GM12801 (cell line): Measurements from ENCODE around the gene CFDP1.

Experiments
- TF ChIP-seq, protein P1 (sequence below): IDR thresholded peaks from one replicate; pipeline ENCODE4 v1.5.1; 2011; ENCODE audit warnings: control low read depth; ENCODE audit not compliant: insufficient read length; ENCODE audit errors: extremely low read depth

The CFDP1 gene

DNA sequence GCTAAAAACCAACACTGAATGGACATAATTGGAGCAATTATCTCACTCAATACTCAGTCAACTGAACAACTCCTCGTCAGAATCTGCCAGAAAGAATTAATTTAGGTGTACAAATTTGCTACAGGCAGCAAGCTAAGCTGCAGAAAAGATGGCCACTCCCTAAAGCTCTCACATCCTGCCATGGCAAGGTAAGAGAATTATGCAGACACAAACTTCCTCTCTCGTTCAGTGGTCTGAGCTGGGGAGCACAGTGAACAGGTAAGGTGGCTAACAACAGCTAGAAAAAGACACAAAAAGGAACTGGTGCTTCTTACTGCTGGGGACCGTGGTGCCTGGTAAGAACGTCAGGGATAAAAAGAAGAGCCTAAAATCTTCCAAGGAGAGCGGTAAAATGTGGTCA is 107.0 kb downstream of the CFDP1 start:
- TF ChIP-seq, protein P1, sequence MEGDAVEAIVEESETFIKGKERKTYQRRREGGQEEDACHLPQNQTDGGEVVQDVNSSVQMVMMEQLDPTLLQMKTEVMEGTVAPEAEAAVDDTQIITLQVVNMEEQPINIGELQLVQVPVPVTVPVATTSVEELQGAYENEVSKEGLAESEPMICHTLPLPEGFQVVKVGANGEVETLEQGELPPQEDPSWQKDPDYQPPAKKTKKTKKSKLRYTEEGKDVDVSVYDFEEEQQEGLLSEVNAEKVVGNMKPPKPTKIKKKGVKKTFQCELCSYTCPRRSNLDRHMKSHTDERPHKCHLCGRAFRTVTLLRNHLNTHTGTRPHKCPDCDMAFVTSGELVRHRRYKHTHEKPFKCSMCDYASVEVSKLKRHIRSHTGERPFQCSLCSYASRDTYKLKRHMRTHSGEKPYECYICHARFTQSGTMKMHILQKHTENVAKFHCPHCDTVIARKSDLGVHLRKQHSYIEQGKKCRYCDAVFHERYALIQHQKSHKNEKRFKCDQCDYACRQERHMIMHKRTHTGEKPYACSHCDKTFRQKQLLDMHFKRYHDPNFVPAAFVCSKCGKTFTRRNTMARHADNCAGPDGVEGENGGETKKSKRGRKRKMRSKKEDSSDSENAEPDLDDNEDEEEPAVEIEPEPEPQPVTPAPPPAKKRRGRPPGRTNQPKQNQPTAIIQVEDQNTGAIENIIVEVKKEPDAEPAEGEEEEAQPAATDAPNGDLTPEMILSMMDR = no peak

DNA sequence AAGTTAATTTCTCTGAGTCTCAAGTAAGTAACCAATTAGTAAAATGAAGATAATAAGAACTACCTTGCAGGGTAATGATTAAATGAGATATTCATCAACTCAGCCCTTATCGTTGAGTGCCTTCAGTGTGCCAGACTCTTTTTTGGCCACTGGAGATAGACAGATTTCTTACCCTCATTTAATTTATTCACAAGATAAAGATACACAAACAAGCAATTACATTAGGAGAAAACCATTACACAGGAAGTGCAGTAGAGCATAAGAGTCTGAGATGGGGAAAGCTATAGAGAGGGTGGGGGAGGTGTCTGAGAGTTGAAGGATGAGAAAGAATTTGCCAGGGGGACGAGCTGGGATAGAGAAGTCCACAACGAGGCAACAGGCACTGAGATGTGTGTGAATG is 109.4 kb downstream of the CFDP1 start:
- TF ChIP-seq, protein P1 = no peak

DNA sequence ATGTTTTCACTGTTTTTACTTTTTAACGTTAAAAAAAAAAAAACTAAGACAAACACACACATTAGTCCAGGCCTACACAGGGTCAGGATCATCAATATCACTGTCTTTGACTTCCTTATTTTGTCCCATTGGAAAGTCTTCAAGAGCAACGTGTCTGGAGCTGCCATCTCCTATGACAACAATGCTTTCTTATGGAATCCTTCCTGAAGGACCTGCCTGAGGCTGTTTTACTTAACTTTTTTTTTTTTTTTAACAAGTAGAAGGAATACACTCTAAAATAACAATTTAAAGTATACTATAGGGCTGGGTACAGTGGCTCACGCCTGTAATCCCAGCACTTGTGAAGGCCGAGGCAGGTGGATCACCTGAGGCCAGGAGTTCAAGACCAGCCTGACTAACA is 110.1 kb downstream of the CFDP1 start:
- TF ChIP-seq, protein P1 = no peak

DNA sequence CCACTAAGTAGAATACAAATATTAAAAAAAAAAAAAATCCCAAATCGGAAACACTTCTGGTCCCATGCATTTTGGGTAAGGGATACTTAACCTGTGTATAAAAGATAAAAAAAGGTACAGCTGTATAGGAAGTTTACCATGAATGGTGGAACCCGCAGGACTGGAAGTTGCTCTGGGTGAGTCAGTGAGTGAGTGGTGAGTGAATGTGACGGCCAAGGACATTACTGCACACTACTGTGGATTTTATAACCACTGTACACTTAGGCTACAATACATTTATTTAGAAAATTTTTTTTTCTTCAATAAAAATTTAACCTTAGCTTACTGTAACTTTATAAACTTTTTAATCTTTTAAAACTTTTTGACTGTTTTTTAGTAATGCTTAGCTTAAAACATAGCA is 110.6 kb downstream of the CFDP1 start:
- TF ChIP-seq, protein P1 = no peak

DNA sequence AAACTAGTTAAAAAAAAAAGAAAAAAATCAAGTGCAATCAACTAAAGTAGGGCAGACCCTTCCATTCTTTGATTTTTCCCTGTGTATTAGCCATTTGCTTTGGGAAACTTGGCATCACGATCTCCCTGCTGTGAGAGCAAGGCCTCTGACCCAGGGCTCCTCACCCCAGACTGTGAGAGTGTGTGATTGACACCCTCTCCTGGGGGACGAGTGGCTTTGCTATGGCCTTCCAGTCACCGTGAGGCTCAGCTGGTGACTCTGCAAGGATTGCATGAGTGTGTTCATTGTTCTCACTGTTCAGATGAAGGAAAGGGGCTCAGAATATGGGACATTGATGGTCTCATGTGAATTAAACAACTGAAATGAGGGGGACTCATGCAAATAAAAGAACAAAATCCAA is 112.9 kb downstream of the CFDP1 start:
- TF ChIP-seq, protein P1 = no peak

DNA sequence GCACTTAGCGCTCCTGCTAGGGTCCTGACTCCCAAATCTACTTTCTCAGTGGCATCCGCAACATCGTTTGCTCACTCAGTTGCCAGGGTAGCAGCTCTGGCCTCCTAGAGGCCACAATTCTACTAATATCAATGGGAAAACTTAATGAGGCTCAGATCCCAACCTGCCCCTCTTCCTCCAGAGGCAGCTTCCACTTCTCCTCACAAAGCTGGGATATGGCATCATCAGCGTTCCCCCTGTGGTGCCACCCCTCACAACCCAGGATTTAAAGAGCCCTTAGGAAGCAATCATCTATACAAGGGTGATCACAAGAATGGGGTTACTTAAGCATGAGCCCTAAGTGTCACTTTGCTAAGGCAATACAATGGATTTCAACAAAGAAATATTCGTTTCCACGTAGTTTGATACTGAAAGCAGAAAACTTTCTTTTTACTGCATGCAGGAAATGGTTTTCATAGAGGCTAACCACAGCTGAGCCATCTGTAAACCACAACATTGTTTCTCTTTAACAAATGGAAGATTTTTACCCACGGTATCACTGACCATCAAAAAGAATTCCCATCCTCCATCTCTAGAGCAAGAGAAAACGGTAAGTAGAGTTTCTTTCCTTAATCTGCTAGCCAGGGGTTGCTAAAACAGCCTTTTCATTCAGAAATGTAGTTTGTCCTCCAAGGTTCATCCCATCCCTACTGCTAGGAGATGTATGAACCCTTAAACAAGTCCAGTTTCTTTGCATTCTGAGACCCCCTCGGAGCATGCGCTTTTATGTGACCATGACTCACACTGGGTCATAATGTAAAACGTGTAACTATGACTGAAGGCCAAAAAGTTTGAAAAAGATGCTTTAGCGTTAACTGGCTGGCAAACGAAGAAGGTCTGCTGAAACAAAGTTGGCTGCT is 113.5 kb downstream of the CFDP1 start:
- TF ChIP-seq, protein P1 = no peak

DNA sequence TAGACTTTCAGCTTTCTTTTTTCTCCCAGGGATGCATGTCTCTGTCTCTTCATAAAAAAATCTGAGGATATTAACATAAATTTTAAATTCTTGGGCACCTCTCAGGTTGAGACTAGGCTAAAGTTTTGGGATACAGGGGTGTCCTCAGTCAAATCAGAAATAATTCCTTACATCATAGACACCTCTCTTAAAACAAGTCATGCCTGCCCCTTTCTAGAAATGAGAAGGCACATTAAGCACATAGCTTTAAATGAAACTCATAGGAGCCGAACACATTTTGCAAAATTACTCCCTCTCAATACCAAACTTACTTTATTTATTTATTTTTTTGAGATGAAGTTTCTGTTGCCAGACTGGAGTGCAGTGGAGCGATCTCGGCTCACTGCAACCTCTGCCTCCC is 114.6 kb downstream of the CFDP1 start:
- TF ChIP-seq, protein P1 = no peak
